ENCODE measurements around the gene WDR6. TPM values are rescaled to one million over a fixed set of nuclear protein-coding genes. Genes with fewer than 3 reads are reported as not detected.

WDR6 gene
- total RNA-seq, 1 donor from 2014 or later = 96.6 TPM

Small RNA genes lying within 50 kb of the gene (microRNA-seq; reads per million reads assigned to microRNA genes)
- gene MIR191 (4,538 reads per million, percentile 92 among the genes with 10 or more reads in this experiment), gene MIR425 (499 reads per million, percentile 80 among the genes with 10 or more reads in this experiment)

Other genes with a start within 250 kb of the WDR6 start
- 48.1 TPM for gene PRKAR2A, start 159.5 kb upstream of the WDR6 start, total RNA-seq
- gene SLC25A20, start 108.5 kb upstream of the WDR6 start, total RNA-seq = 36.7 TPM
- gene ARIH2, start 88.5 kb upstream of the WDR6 start, total RNA-seq = 121 TPM
- gene P4HTM, start 17.1 kb upstream of the WDR6 start, total RNA-seq = 37.0 TPM
- gene DALRD3, start 11.2 kb downstream of the WDR6 start, total RNA-seq = 13.6 TPM
- 140 TPM for gene NDUFAF3, start 14.7 kb downstream of the WDR6 start, total RNA-seq
- gene IMPDH2, start 22.0 kb downstream of the WDR6 start, total RNA-seq = 49.5 TPM
- gene QRICH1, start 86.7 kb downstream of the WDR6 start, total RNA-seq = 54.5 TPM
- gene QARS1, start 97.4 kb downstream of the WDR6 start, total RNA-seq = 149 TPM
- 58.5 TPM for gene USP19, start 113.4 kb downstream of the WDR6 start, total RNA-seq
- gene LAMB2, start 125.7 kb downstream of the WDR6 start, total RNA-seq = 788 TPM
- gene CCDC71, start 158.9 kb downstream of the WDR6 start, total RNA-seq = 11.4 TPM
- 132 TPM for gene KLHDC8B, start 164.2 kb downstream of the WDR6 start, total RNA-seq